Erythroblast (primary cell): ENCODE measurements around the gene SDHC.

Source experiments
- GATA1 ChIP-seq: IDR thresholded peaks from 2 replicates; pipeline ENCODE4 v1.6.1; 2011; ENCODE audit warnings: low read depth, mild to moderate bottlenecking, control low read depth, low read length, moderate library complexity
- POLR2A ChIP-seq: IDR thresholded peaks from 2 replicates; pipeline ENCODE4 v1.6.1; 2011; ENCODE audit warnings: mild to moderate bottlenecking, low read length

DNA sequence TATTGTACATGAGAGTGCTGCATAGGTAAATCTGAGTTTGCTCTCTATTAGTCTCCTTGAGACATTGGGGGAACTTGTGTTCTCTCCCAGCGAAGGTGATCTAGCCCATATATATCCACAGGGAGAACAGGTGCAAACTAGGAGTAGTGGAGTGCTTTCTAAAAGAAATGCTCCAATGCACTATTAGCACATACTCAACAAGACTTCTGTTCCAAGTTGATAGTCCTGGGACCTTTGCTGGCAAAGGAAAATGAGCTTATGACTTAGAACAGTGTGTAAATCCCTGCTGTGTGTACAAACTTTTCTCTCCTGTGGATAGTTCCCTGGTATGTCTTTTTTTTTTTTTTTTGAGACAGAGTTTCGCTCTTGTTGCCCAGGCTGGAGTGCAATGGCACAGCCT lies 28.0 kb downstream of the SDHC start:
- TF ChIP-seq POLR2A (no peak), GATA1 (no peak)
